ENCODE results near the gene ADAMTSL1. TPM values are rescaled to one million over a fixed set of nuclear protein-coding genes. Genes with fewer than 3 reads are reported as not detected.

The ADAMTSL1 gene
- total RNA-seq, 1 donor from 2014 or later: 1.8 TPM

DNA sequence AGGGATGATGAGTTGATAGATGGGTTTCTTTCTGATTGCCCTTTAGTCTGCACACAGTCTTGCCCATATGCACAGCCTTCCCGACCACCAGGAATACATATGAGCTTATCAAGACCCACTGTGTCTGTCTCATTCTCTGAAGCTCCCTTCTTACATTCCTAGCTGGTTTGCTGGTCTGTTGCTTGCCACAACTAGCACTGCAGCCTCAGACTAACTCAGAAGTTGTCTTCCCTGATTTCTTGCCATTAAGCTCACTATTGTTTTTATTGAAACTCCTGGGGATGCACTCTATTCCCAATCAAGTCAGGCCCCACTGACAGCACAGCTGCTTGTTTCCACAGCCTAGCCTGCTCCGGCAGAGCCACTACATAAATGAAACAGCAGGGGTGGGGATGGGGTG, 461.6 kb downstream of the ADAMTSL1 start:
- no peak for DNase-seq (ENCODE audit: low spot score)

DNA sequence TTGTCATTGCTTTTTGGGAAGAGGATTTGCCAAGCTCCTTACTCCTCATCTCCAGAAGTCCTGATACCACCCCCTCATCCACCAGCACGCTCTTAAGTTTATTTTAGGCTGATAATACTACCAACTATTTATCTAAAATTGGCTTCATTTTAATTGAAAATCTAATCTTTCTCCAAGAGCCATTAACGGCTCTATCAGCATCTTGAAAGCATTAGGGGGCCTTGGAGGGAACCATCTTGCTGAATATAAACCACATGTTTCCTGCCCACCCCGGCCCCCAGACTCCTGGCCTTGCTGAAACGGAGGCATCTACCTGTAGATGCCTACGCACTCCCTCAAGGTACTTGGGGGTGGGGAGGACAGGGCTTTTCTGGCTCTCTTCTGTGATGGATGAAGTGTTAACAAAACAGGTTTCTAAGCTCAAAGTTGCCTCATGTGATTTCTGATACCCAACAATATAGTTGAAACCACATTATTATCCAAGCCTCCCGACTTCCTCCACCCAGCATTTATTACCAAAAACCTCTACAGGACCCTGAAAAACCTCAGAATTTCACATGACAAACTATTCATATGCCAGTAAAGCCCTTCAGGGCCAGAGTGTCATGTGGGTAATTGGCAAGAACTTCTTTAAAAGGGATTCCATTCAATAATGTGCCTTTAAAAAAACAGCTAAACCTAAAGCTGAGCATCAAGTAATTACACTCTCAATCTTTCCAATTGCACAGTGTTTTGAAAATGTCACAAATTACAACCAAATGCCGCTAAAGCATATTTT, 462.3 kb downstream of the ADAMTSL1 start:
- DNase-seq (ENCODE audit: low spot score): no peak

DNA sequence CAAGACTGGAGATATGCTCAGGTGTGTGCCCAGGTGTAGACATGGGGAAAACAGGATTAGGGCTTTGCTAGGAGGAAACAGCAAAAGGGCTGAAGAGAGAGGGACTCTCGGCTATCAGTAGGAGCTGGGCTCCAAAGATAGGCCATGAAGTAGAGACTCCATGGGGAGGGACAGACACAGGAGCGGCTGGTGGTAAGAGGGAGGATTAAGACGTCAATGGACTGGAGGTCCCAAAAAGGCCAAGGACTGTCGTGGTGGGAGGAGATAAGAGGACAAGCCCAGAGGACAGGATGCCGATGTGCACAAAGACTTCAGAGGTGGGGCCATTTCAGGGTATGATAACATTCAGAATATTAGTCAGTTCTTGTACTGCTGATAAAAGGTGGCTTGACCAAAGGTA, 466.0 kb downstream of the ADAMTSL1 start:
- no peak for DNase-seq (ENCODE audit: low spot score)

DNA sequence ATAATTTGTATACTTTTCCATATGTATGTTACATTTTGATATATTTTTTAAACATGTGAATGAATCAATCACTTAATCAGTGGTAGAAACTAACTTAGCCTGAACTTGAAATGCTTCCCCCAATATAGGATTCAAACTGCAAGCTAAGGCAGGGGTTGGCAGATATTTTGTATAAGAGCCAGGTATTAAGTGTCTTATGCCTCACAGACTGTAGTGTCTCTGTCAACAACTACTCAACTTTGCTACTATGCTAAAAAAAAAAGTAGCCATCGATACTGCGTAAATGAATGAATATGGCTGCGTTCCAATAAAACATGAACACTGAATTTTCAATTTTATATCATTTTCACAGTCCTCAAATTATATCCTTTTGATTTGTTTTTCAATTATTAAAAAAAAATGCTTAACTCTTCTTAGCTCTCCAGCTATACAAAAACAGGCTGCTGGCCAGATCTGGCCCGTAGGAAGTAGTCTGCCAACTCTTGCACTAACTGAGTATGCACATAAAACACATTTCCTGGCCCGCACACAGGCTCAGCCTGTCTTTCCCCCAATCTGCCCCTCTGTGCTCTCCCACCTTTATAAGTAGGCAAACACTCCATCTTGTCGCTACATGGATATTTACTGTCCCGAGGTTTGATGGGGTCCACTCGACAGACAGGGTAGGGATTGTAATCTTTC, 467.2 kb downstream of the ADAMTSL1 start:
- DNase-seq (ENCODE audit: low spot score): no peak

DNA sequence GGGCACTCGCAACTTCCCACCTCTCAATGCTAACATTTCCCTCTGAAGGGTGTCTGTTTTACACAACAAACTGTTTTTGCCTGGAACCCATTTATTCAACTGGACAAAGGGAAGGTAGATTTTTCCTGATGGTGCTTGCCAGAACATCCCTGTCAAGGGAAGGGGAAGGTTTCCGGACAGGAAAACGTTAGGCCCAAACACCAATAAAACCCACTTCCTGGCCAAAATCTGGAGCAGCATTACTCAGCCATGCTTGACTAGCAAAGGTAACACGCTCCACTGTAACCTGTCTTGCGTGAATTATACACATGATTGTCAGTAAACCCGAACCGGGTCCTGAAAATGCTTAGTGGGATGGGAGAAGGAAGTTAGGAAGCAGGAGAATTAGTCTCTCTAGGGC, 468.8 kb downstream of the ADAMTSL1 start:
- DNase-seq (ENCODE audit: low spot score): no peak

DNA sequence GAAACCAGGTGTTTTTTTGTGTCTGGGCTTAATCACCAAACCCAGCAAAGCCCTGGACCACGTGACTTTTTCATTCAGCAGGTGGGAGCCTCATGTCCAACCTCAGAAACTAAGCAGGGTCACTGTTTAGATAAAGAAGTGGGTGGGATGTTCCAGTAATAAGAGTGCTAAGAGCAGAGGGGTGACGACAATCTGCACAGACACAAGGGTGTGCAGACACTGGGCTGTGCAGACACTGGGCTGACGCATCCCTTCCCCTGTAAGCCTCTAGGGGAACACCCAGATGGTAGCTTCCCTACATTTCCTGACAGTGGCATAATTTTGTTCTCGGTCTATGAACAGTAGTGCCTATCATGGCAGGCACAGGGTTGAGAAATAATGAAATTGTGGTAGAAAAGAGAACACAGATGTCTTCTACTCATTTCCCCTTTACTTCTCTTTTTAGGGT, 474.0 kb downstream of the ADAMTSL1 start:
- no peak for DNase-seq (ENCODE audit: low spot score)

DNA sequence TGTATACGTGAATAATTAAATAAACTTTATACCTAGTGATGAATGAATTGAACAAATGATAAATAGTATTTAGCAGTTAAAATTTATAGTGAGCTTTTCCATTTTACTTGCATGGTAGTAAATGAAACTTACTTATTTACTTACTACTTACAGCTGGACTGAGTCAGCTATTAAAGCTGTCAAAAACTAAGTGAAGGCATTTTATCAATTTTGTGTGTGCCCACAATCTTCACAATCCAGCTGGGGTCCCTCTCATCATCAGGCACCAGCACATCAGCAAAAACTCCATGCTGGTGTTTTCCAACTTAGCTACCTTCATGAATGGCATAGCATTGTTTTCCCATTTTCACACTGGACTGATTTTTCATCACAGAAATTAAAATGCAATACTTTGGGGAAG, 478.0 kb downstream of the ADAMTSL1 start:
- DNase-seq (ENCODE audit: low spot score): no peak

DNA sequence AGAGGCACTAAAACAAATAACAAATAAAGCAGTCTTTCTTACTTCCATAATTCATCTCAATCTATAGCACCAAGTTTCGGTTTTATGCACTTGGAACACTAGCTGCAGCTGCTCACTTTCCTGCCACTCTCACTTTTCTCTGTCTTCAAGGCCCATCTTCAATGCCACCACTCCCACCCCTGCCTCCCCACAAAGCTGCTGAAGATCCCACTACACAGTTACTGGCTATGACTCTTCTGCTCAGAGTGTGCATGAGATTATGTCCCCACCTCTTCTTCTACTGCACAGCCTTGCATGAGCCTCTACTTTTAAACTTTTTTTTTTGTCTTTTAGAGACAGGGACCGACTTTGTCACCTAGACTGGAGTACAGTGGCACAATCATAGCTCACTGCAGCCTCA, 481.7 kb downstream of the ADAMTSL1 start:
- no peak for DNase-seq (ENCODE audit: low spot score)

Measured in mucosa of gallbladder (tissue), 1 donor.